K562 (cell line): ENCODE measurements around the gene ZNF8. TPM values are rescaled to one million over a fixed set of nuclear protein-coding genes. Genes with fewer than 3 reads are reported as not detected.

ENCODE experiments used
- DMBX1 ChIP-seq: fragments of 250-450 bp; sonication (Bioruptor Pico); IDR thresholded peaks from 2 replicates; pipeline ENCODE4 v1.8.0; 2022; ENCODE audit warnings: inconsistent platforms, mild to moderate bottlenecking, moderate library complexity, borderline replicate concordance
- ILK ChIP-seq: fragments of 450-650 bp; IDR thresholded peaks from 2 replicates; pipeline ENCODE4 v1.6.1; 2016; ENCODE audit warnings: missing genetic modification characterization, low read depth, mild to moderate bottlenecking, missing compliant biosample characterization, moderate library complexity, borderline replicate concordance
- KLF16 ChIP-seq: IDR thresholded peaks from 2 replicates; pipeline ENCODE4 v1.6.1; 2016; ENCODE audit warnings: antibody characterized with exemption
- SNRNP70 ChIP-seq: fragments of 200-400 bp; formaldehyde crosslinking; optimal IDR thresholded peaks from 2 replicates; pipeline ENCODE3; 2017; ENCODE audit warnings: low read depth, low read length
- THRAP3 ChIP-seq: fragments of 450-650 bp; IDR thresholded peaks from 2 replicates; pipeline ENCODE4 v1.6.1; 2016; ENCODE audit warnings: mild to moderate bottlenecking, inconsistent platforms, borderline replicate concordance
- ZBED1 ChIP-seq: IDR thresholded peaks from 2 replicates; pipeline ENCODE4 v1.6.1; 2014
- ZKSCAN3 ChIP-seq: fragments of 250-450 bp; sonication (Bioruptor Pico); IDR thresholded peaks from 2 replicates; pipeline ENCODE4 v1.4.0; 2020
- ZNF224 ChIP-seq: sonication (generic); formaldehyde crosslinking; IDR thresholded peaks from 2 replicates; pipeline ENCODE4 v1.8.0; 2022; ENCODE audit warnings: mild to moderate bottlenecking, missing genetic modification reagents
- polyA plus RNA-seq, 8 experiments: library from polyadenylated mRNA; depleted of rRNA in 4 of 8; stranded (reverse) in 5 of 8; unstranded in 3 of 8; fragments of >200 nt; fragmentation: Nextera tagmentation in 2 of 8; fragmentation: Illumina TruSeq in 1 of 8; extraction: Ambion mirVana in 2 of 8; extraction: Trizol in 1 of 8; gene quantifications; 2 replicates each; pipeline versions ENCODE4 v1.2.1 to v1.2.3, GENCODE V29; 2011 to 2014; ENCODE audit warnings: inconsistent platforms in 1 of 8, missing spikeins in 1 of 8
- total RNA-seq, 7 experiments: library from RNA; depleted of rRNA in 6 of 7; stranded (reverse); fragments of >200 nt in 6 of 7; fragmentation: Illumina TruSeq in 2 of 7; extraction: Trizol in 2 of 7; gene quantifications; 2 replicates each; pipeline versions ENCODE4 v1.2.1 to v1.2.3, GENCODE V29; 2011 to 2021; ENCODE audit warnings: low replicate concordance in 1 of 7
- TF ChIP-seq, protein P1 (sequence below): fragments of 450-650 bp; IDR thresholded peaks from 2 replicates; pipeline ENCODE4 v1.6.1; 2016; ENCODE audit warnings: mild to moderate bottlenecking, moderate library complexity
- TF ChIP-seq, protein P2 (sequence below): IDR thresholded peaks from 2 replicates; pipeline ENCODE4 v1.6.1; 2011; ENCODE audit warnings: borderline replicate concordance, low read depth, mild to moderate bottlenecking, moderate library complexity, low read length; ENCODE audit not compliant: insufficient read depth, poor library complexity, severe bottlenecking
- TF ChIP-seq, protein P3 (sequence below): fragments of 150-350 bp; conservative IDR thresholded peaks from 2 replicates; pipeline ENCODE4 v1.6.1; 2014; ENCODE audit warnings: low read length

Gene ZNF8
- total and polyA plus RNA-seq, 9 of the 15 experiments (the other 6 are each of a cell fraction or from before 2014, with no cell fraction given) = 0.71 to 7.7 (median 4.7) TPM

DNA sequence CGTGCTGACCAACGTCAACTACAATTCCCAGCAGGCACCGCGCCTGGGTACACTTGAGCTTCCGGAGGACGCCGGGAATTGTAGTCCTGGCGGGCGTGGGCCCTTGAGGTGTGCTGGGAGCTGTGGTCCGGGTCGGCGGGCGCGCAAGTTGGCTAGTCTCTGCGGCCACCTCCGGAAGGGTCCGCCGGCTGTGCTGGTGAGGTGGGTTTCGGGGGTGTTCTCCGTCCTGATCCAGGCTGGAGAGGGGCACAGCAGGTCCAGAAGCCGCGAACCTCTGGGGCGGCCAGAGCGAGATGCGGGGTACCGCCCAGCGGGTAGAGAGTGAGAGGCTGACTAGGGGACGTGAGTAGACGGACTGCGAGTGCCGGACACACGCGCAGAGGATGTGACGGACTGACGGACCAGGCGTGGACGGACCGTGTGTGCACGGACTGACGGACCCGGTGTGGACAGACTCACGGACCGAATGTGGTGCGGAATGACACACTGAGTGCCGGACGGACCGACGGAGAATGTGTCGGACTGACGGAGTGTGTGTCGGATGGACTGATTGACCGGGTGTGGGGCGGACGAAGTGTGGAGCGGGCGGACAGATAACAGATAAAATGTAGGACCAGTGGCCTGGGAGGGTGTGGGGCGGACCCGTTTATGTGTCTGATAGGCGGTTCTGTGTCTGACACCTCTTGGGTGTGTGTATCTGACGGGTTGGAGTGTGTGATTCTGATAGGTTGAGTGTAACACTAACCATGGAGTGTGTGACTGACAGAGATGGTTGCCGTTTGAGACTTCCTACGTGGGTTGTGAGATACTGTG, 48.4 kb downstream of the ZNF8 start, which contains the start of gene ZSCAN22 (continued):
- TF ChIP-seq, protein P1, sequence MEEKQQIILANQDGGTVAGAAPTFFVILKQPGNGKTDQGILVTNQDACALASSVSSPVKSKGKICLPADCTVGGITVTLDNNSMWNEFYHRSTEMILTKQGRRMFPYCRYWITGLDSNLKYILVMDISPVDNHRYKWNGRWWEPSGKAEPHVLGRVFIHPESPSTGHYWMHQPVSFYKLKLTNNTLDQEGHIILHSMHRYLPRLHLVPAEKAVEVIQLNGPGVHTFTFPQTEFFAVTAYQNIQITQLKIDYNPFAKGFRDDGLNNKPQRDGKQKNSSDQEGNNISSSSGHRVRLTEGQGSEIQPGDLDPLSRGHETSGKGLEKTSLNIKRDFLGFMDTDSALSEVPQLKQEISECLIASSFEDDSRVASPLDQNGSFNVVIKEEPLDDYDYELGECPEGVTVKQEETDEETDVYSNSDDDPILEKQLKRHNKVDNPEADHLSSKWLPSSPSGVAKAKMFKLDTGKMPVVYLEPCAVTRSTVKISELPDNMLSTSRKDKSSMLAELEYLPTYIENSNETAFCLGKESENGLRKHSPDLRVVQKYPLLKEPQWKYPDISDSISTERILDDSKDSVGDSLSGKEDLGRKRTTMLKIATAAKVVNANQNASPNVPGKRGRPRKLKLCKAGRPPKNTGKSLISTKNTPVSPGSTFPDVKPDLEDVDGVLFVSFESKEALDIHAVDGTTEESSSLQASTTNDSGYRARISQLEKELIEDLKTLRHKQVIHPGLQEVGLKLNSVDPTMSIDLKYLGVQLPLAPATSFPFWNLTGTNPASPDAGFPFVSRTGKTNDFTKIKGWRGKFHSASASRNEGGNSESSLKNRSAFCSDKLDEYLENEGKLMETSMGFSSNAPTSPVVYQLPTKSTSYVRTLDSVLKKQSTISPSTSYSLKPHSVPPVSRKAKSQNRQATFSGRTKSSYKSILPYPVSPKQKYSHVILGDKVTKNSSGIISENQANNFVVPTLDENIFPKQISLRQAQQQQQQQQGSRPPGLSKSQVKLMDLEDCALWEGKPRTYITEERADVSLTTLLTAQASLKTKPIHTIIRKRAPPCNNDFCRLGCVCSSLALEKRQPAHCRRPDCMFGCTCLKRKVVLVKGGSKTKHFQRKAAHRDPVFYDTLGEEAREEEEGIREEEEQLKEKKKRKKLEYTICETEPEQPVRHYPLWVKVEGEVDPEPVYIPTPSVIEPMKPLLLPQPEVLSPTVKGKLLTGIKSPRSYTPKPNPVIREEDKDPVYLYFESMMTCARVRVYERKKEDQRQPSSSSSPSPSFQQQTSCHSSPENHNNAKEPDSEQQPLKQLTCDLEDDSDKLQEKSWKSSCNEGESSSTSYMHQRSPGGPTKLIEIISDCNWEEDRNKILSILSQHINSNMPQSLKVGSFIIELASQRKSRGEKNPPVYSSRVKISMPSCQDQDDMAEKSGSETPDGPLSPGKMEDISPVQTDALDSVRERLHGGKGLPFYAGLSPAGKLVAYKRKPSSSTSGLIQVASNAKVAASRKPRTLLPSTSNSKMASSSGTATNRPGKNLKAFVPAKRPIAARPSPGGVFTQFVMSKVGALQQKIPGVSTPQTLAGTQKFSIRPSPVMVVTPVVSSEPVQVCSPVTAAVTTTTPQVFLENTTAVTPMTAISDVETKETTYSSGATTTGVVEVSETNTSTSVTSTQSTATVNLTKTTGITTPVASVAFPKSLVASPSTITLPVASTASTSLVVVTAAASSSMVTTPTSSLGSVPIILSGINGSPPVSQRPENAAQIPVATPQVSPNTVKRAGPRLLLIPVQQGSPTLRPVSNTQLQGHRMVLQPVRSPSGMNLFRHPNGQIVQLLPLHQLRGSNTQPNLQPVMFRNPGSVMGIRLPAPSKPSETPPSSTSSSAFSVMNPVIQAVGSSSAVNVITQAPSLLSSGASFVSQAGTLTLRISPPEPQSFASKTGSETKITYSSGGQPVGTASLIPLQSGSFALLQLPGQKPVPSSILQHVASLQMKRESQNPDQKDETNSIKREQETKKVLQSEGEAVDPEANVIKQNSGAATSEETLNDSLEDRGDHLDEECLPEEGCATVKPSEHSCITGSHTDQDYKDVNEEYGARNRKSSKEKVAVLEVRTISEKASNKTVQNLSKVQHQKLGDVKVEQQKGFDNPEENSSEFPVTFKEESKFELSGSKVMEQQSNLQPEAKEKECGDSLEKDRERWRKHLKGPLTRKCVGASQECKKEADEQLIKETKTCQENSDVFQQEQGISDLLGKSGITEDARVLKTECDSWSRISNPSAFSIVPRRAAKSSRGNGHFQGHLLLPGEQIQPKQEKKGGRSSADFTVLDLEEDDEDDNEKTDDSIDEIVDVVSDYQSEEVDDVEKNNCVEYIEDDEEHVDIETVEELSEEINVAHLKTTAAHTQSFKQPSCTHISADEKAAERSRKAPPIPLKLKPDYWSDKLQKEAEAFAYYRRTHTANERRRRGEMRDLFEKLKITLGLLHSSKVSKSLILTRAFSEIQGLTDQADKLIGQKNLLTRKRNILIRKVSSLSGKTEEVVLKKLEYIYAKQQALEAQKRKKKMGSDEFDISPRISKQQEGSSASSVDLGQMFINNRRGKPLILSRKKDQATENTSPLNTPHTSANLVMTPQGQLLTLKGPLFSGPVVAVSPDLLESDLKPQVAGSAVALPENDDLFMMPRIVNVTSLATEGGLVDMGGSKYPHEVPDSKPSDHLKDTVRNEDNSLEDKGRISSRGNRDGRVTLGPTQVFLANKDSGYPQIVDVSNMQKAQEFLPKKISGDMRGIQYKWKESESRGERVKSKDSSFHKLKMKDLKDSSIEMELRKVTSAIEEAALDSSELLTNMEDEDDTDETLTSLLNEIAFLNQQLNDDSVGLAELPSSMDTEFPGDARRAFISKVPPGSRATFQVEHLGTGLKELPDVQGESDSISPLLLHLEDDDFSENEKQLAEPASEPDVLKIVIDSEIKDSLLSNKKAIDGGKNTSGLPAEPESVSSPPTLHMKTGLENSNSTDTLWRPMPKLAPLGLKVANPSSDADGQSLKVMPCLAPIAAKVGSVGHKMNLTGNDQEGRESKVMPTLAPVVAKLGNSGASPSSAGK = no peak; the same call in 1 of the 2 replicates
- TF ChIP-seq KLF16 (no peak), SNRNP70 (no peak), THRAP3 (0 out of 2 replicates have a peak, but pooled peaks have one; percentile 11), DMBX1 (CRISPR knock-in tag) (no peak; the same call in 1 of the 2 replicates), ILK (tag) (no peak), ZKSCAN3 (CRISPR knock-in tag) (no peak), ZBED1 (no peak), ZNF224 (no peak)
- TF ChIP-seq, protein P2, sequence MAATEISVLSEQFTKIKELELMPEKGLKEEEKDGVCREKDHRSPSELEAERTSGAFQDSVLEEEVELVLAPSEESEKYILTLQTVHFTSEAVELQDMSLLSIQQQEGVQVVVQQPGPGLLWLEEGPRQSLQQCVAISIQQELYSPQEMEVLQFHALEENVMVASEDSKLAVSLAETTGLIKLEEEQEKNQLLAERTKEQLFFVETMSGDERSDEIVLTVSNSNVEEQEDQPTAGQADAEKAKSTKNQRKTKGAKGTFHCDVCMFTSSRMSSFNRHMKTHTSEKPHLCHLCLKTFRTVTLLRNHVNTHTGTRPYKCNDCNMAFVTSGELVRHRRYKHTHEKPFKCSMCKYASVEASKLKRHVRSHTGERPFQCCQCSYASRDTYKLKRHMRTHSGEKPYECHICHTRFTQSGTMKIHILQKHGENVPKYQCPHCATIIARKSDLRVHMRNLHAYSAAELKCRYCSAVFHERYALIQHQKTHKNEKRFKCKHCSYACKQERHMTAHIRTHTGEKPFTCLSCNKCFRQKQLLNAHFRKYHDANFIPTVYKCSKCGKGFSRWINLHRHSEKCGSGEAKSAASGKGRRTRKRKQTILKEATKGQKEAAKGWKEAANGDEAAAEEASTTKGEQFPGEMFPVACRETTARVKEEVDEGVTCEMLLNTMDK = peak; percentile 1
- TF ChIP-seq, protein P3, sequence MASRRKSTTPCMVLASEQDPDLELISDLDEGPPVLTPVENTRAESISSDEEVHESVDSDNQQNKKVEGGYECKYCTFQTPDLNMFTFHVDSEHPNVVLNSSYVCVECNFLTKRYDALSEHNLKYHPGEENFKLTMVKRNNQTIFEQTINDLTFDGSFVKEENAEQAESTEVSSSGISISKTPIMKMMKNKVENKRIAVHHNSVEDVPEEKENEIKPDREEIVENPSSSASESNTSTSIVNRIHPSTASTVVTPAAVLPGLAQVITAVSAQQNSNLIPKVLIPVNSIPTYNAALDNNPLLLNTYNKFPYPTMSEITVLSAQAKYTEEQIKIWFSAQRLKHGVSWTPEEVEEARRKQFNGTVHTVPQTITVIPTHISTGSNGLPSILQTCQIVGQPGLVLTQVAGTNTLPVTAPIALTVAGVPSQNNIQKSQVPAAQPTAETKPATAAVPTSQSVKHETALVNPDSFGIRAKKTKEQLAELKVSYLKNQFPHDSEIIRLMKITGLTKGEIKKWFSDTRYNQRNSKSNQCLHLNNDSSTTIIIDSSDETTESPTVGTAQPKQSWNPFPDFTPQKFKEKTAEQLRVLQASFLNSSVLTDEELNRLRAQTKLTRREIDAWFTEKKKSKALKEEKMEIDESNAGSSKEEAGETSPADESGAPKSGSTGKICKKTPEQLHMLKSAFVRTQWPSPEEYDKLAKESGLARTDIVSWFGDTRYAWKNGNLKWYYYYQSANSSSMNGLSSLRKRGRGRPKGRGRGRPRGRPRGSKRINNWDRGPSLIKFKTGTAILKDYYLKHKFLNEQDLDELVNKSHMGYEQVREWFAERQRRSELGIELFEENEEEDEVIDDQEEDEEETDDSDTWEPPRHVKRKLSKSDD = no peak
